HepG2 (cell line): ENCODE data around the gene TTYH2. TPM values are rescaled to one million over a fixed set of nuclear protein-coding genes. Genes with fewer than 3 reads are reported as not detected.

ENCODE experiments used
- ATF3 ChIP-seq: sonication (generic); formaldehyde crosslinking; IDR thresholded peaks from 2 replicates; pipeline ENCODE4 v1.4.0; 2020; ENCODE audit warnings: missing genetic modification reagents
- BRCA1 ChIP-seq: sonication (generic); formaldehyde crosslinking; IDR thresholded peaks from 2 replicates; pipeline ENCODE4 v1.4.0; 2020; ENCODE audit warnings: missing genetic modification reagents
- CBX5 ChIP-seq: sonication (generic); formaldehyde crosslinking; IDR thresholded peaks from 2 replicates; pipeline ENCODE4 v1.4.0; 2020; ENCODE audit warnings: missing genetic modification reagents, borderline replicate concordance
- ERF ChIP-seq: IDR thresholded peaks from 2 replicates; pipeline ENCODE4 v1.6.1; 2018; ENCODE audit warnings: missing biosample characterization, missing genetic modification reagents
- GATAD2A ChIP-seq: IDR thresholded peaks from 2 replicates; pipeline ENCODE4 v1.6.1; 2016
- IKZF5 ChIP-seq: IDR thresholded peaks from 2 replicates; pipeline ENCODE4 v1.6.1; 2018; ENCODE audit warnings: missing genetic modification reagents, mild to moderate bottlenecking, missing compliant biosample characterization
- JUN ChIP-seq: sonication (generic); formaldehyde crosslinking; IDR thresholded peaks from 2 replicates; pipeline ENCODE4 v1.4.0; 2020; ENCODE audit warnings: mild to moderate bottlenecking, missing genetic modification reagents
- MXD3 ChIP-seq: IDR thresholded peaks from 2 replicates; pipeline ENCODE4 v1.6.1; 2016; ENCODE audit warnings: mild to moderate bottlenecking, missing biosample characterization, missing genetic modification reagents
- REL ChIP-seq: sonication (generic); formaldehyde crosslinking; conservative IDR thresholded peaks from 2 replicates; pipeline ENCODE4 v1.8.0; 2022; ENCODE audit warnings: mild to moderate bottlenecking, missing genetic modification reagents, moderate library complexity
- SAP130 ChIP-seq: IDR thresholded peaks from 2 replicates; pipeline ENCODE4 v1.6.1; 2016; ENCODE audit warnings: low read depth
- SMARCE1 ChIP-seq: fragments of 450-650 bp; IDR thresholded peaks from 2 replicates; pipeline ENCODE4 v1.6.1; 2017; ENCODE audit warnings: borderline replicate concordance
- SOX6 ChIP-seq, 2 experiments: fragments of 450-650 bp in 1 of 2; sonication (generic) in 1 of 2; formaldehyde crosslinking in 1 of 2; IDR thresholded peaks; 2 replicates each; pipeline versions ENCODE4 v1.4.0 to v1.6.1; 2017 to 2020; ENCODE audit warnings: antibody characterized with exemption in 1 of 2, mild to moderate bottlenecking in 1 of 2, missing genetic modification reagents in 1 of 2
- TARDBP ChIP-seq: sonication (generic); formaldehyde crosslinking; IDR thresholded peaks from 2 replicates; pipeline ENCODE4 v1.8.0; 2022; ENCODE audit warnings: mild to moderate bottlenecking, missing genetic modification reagents
- ZFP36L2 ChIP-seq: sonication (generic); formaldehyde crosslinking; IDR thresholded peaks from 2 replicates; pipeline ENCODE4 v1.4.0; 2020; ENCODE audit warnings: missing genetic modification reagents
- ZNF687 ChIP-seq: sonication (generic); formaldehyde crosslinking; IDR thresholded peaks from 2 replicates; pipeline ENCODE4 v1.5.1; 2020; ENCODE audit warnings: mild to moderate bottlenecking, missing genetic modification reagents, moderate library complexity
- polyA plus RNA-seq, 8 experiments: library from polyadenylated mRNA; depleted of rRNA in 3 of 8; stranded (reverse) in 7 of 8; unstranded in 1 of 8; fragments of >200 nt; fragmentation: Illumina TruSeq in 4 of 8; extraction: Trizol in 4 of 8; gene quantifications; 2 replicates each; pipeline versions ENCODE4 v1.2.1 to v1.2.3, GENCODE V29; 2011 to 2016; ENCODE audit warnings: low read depth in 4 of 8, missing spikeins in 1 of 8, mixed read lengths in 1 of 8; ENCODE audit not compliant: insufficient read depth in 1 of 8
- total RNA-seq, 5 experiments: library from RNA; depleted of rRNA; stranded (reverse); fragments of >200 nt; fragmentation: Illumina TruSeq; extraction: Trizol; gene quantifications; 2 replicates each; pipeline ENCODE4 v1.2.3, GENCODE V29; 2016; ENCODE audit warnings: low read depth in 1 of 5
- TF ChIP-seq, protein P1 (sequence below): sonication (generic); formaldehyde crosslinking; IDR thresholded peaks from 2 replicates; pipeline ENCODE4 v1.4.0; 2020; ENCODE audit warnings: mild to moderate bottlenecking, missing genetic modification reagents
- TF ChIP-seq, protein P2 (sequence below): sonication (generic); formaldehyde crosslinking; conservative IDR thresholded peaks from 2 replicates; pipeline ENCODE4 v1.4.0; 2020; ENCODE audit warnings: missing genetic modification reagents

Gene TTYH2
- total and polyA plus RNA-seq, 2 of the 13 experiments (the other 11 are each of a cell fraction or from before 2014, with no cell fraction given), result 0.77 to 0.96 TPM

DNA sequence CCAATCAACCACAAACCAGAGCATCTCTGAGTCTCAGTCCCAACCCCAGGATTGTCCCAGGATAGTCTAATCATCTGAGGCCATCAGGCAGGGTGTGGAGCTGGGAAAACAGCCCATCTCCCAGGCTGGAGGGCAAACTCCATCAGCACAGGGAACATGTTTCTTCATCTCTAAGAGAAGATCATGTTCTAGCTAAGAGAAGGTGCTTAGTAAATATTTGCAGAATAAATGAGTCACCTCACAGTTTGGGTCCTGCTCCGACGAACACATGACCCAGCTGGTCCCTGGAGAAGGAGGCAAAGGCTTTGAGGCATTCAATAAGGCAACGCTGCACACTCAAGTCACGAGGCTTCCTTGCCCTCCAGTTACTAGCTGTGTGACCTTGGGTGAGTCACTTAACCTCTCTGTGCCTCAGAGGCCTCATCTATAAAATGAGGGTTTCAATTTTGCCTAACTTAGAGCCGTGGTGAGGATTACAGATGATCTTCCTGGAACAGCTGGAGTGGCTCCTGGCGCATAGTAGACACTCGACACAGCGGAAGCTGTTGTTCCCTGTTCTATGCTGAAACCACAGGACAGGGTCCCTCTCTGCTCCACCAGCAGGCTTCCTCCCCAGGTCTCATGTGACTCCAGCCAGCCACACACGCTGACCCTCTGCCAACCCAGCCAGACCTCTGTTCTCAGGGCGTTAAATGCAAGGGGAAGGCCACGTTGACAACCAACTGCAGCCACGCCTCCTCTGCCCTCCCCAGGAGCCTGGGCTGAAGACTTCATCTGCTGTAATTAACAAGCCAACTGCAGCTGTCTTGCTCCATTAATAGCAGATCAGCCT, 20.2 kb upstream of the TTYH2 start (continued):
- TF ChIP-seq ZNF687 (CRISPR knock-in tag), result peak; percentile 26; the same call in 1 of the 2 replicates
- TF ChIP-seq ZFP36L2, result no peak
- 0 out of 2 replicates have a peak, but pooled peaks have one; percentile 34 for TF ChIP-seq ERF
- TF ChIP-seq CBX5 (CRISPR knock-in tag), result no peak
- no peak for TF ChIP-seq SMARCE1
- TF ChIP-seq IKZF5 (CRISPR knock-in tag), result peak; percentile 33; the same call in 1 of the 2 replicates
- TF ChIP-seq TARDBP, result 0 out of 2 replicates have a peak, but pooled peaks have one; percentile 42
- TF ChIP-seq MXD3 (CRISPR knock-in tag), result 0 out of 2 replicates have a peak, but pooled peaks have one; percentile 17
- peak; percentile 84 for TF ChIP-seq GATAD2A (CRISPR knock-in tag)
- TF ChIP-seq REL, result no peak
- no peak for TF ChIP-seq BRCA1 (CRISPR knock-in tag)
- TF ChIP-seq JUN, result peak; percentile 64; the same call in 1 of the 2 replicates
- TF ChIP-seq SAP130, result peak; percentile 67
- TF ChIP-seq, protein P1, sequence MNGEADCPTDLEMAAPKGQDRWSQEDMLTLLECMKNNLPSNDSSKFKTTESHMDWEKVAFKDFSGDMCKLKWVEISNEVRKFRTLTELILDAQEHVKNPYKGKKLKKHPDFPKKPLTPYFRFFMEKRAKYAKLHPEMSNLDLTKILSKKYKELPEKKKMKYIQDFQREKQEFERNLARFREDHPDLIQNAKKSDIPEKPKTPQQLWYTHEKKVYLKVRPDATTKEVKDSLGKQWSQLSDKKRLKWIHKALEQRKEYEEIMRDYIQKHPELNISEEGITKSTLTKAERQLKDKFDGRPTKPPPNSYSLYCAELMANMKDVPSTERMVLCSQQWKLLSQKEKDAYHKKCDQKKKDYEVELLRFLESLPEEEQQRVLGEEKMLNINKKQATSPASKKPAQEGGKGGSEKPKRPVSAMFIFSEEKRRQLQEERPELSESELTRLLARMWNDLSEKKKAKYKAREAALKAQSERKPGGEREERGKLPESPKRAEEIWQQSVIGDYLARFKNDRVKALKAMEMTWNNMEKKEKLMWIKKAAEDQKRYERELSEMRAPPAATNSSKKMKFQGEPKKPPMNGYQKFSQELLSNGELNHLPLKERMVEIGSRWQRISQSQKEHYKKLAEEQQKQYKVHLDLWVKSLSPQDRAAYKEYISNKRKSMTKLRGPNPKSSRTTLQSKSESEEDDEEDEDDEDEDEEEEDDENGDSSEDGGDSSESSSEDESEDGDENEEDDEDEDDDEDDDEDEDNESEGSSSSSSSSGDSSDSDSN (CRISPR knock-in tag), result peak; percentile 7; the same call in 1 of the 2 replicates
- TF ChIP-seq, protein P2, sequence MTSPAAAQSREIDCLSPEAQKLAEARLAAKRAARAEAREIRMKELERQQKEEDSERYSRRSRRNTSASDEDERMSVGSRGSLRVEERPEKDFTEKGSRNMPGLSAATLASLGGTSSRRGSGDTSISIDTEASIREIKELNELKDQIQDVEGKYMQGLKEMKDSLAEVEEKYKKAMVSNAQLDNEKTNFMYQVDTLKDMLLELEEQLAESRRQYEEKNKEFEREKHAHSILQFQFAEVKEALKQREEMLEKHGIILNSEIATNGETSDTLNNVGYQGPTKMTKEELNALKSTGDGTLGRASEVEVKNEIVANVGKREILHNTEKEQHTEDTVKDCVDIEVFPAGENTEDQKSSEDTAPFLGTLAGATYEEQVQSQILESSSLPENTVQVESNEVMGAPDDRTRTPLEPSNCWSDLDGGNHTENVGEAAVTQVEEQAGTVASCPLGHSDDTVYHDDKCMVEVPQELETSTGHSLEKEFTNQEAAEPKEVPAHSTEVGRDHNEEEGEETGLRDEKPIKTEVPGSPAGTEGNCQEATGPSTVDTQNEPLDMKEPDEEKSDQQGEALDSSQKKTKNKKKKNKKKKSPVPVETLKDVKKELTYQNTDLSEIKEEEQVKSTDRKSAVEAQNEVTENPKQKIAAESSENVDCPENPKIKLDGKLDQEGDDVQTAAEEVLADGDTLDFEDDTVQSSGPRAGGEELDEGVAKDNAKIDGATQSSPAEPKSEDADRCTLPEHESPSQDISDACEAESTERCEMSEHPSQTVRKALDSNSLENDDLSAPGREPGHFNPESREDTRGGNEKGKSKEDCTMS (CRISPR knock-in tag), result no peak
- TF ChIP-seq SOX6 (IDR thresholded peaks at IDR 0.05), result no peak
- peak; percentile 37; the same call in 1 of the 2 replicates for TF ChIP-seq SOX6 (CRISPR knock-in tag; IDR thresholded peaks at IDR 0.05)
- peak; percentile 72; the same call in 1 of the 2 replicates for TF ChIP-seq ATF3 (CRISPR knock-in tag)
